SH-SY5Y (cell line): ENCODE measurements around the gene SLC25A33.

Source experiments
- GATA2 ChIP-seq: IDR thresholded peaks from 2 replicates; pipeline ENCODE4 v1.6.1; 2011; ENCODE audit warnings: mild to moderate bottlenecking, low read depth, low read length
- GATA3 ChIP-seq: IDR thresholded peaks from 2 replicates; pipeline ENCODE4 v1.6.1; 2011; ENCODE audit warnings: low read depth, mild to moderate bottlenecking, low read length, moderate library complexity

DNA sequence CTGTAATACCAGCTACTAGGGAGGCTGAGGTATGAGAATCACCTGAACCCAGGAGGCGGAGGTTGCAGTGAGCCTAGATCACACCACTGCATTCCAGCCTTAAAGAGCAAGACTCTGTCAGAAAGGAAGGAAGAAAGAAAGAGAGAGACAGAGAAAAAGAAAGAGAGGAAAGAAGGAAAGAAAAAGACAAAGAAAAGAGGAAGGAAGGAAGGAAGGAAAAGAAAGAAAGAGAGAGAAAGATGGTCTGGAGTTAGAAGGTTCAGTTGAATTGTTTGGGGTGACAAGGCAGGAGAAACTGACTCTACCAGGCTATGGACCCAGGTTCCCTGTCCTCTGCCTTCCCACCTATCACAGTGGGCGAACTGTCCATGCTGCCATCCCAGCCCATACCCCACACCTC, 84.8 kb downstream of the SLC25A33 start:
- TF ChIP-seq GATA2 (no peak), GATA3 (no peak)
